ENCODE data around the gene PPP1R16B. TPM values are rescaled to one million over a fixed set of nuclear protein-coding genes. Genes with fewer than 3 reads are reported as not detected.
A peak's percentile ranks its signal among the peaks of the same experiment; 100 is the strongest.

The PPP1R16B gene
- total RNA-seq, 4 donors from 2014 or later: 0.99 to 6.7 (median 3.6) TPM

GRCh38 chr20:38873050-38873581 is 67.6 kb downstream of the PPP1R16B start:
- Histone ChIP-seq H3K36me3 (no peaks in the 10 kb centered on the region), H3K27me3 (peaks cover 0 to 56% (median 2%) of the 10 kb centered on the region in 4 donors), H3K4me3 (peak overlapping the region in 1 of 4 donors; percentile 34), H3K9me3 (no peaks in the 10 kb centered on the region), H3K27ac (peak overlapping the region in 3 of 4 donors; percentile 25 to 72 (median 64)), H3K4me1 (peaks cover 0 to 78% (median 17%) of the 10 kb centered on the region in 3 donors)
- TF ChIP-seq CTCF (IDR thresholded peaks at IDR 0.05): no peak
- peak in 1 of 4 donors; percentile 23 for TF ChIP-seq POLR2A (IDR thresholded peaks at IDR 0.05)
- DNase-seq: no peak
- intact Hi-C loops (cut with DNase I): no loop called here
- 53 to 71% methylated on average over 10 to 12 of the region's 12 CpGs for WGBS, 2 donors

- H3K27me3 ChIP-seq: peaks cover 0 to 68% (median 2%) of the 10 kb centered on the region in 4 donors
- intact Hi-C loops (cut with DNase I): no loop called here
- H3K4me3 ChIP-seq: peak overlapping the region in 1 of 4 donors; percentile 32
- H3K27ac ChIP-seq: peak overlapping the region; percentile 33 to 77 (median 54)
- H3K4me1 ChIP-seq: peaks cover 0 to 76% (median 17%) of the 10 kb centered on the region in 3 donors
- WGBS, 2 donors: 27 to 39% methylated on average over 3 to 4 of the region's 4 CpGs
- no peak for DNase-seq
- no peaks in the 10 kb centered on the region for H3K36me3 ChIP-seq
- no peaks in the 10 kb centered on the region for H3K9me3 ChIP-seq
- TF ChIP-seq POLR2A (IDR thresholded peaks at IDR 0.05) (no peak), CTCF (IDR thresholded peaks at IDR 0.05) (no peak)
These were observed 69.1 kb downstream of the PPP1R16B start for GRCh38 chr20:38874460-38875174.

GRCh38 chr20:38875175-38875993 is 69.9 kb downstream of the PPP1R16B start:
- intact Hi-C loops (cut with DNase I): no loop called here
- no peaks in the 10 kb centered on the region for H3K9me3 ChIP-seq
- no peak for TF ChIP-seq CTCF (IDR thresholded peaks at IDR 0.05)
- TF ChIP-seq POLR2A (IDR thresholded peaks at IDR 0.05): peak in 1 of 4 donors; percentile 21
- peaks cover 0 to 76% (median 3%) of the 10 kb centered on the region in 4 donors for H3K27me3 ChIP-seq
- H3K4me3 ChIP-seq: peak overlapping the region in 1 of 4 donors; percentile 32
- H3K27ac ChIP-seq: peak overlapping the region in 3 of 4 donors; percentile 34 to 77 (median 72)
- 14 to 18% methylated on average over 8 to 11 of the region's 11 CpGs for WGBS, 2 donors
- peaks cover 0 to 68% (median 17%) of the 10 kb centered on the region in 3 donors for H3K4me1 ChIP-seq
- H3K36me3 ChIP-seq: no peaks in the 10 kb centered on the region
- DNase-seq: no peak

GRCh38 chr20:38877483-38877882 is 72.0 kb downstream of the PPP1R16B start:
- H3K27ac ChIP-seq: no peak overlapping the region

More at GRCh38 chr20:38877483-38877882, 72.0 kb downstream of the PPP1R16B start:
- no peak for TF ChIP-seq CTCF (IDR thresholded peaks at IDR 0.05)
- TF ChIP-seq POLR2A (IDR thresholded peaks at IDR 0.05): no peak
- no peak for DNase-seq
- H3K4me1 ChIP-seq: peaks cover 0 to 47% (median 17%) of the 10 kb centered on the region in 3 donors
- H3K9me3 ChIP-seq: no peaks in the 10 kb centered on the region
- H3K27me3 ChIP-seq: peaks cover 0 to 76% (median 3%) of the 10 kb centered on the region in 4 donors
- no peaks in the 10 kb centered on the region for H3K36me3 ChIP-seq
- 65 to 68% methylated on average over 6 of the region's 6 CpGs for WGBS, 2 donors
- H3K4me3 ChIP-seq: no peak overlapping the region
- intact Hi-C loops (cut with DNase I): no loop called here
